ENCODE data around the gene DRG2. TPM values are rescaled to one million over a fixed set of nuclear protein-coding genes. Genes with fewer than 3 reads are reported as not detected.

DRG2 gene
- total RNA-seq, 4 donors from 2014 or later, result 27.4 to 43.7 (median 33.9) TPM

GRCh38 chr17:18110636-18111145, 22.9 kb downstream of the DRG2 start:
- Histone ChIP-seq H3K27ac (no peak overlapping the region), H3K4me1 (no peaks in the 10 kb centered on the region), H3K4me3 (no peak overlapping the region), H3K27me3 (no peaks in the 10 kb centered on the region), H3K9me3 (no peaks in the 10 kb centered on the region), H3K36me3 (peaks cover 0 to 23% of the 10 kb centered on the region in 2 donors)
- ATAC-seq, result no peak
- TF ChIP-seq EP300 (IDR thresholded peaks at IDR 0.05) (no peak), POLR2AphosphoS5 (IDR thresholded peaks at IDR 0.05) (no peak), CTCF (IDR thresholded peaks at IDR 0.05) (no peak), POLR2A (IDR thresholded peaks at IDR 0.05) (no peak)
- WGBS, 2 donors (ENCODE audit: low coverage in 1 of 2), result 83 to 94% methylated on average over 2 of the region's 4 CpGs

DNA sequence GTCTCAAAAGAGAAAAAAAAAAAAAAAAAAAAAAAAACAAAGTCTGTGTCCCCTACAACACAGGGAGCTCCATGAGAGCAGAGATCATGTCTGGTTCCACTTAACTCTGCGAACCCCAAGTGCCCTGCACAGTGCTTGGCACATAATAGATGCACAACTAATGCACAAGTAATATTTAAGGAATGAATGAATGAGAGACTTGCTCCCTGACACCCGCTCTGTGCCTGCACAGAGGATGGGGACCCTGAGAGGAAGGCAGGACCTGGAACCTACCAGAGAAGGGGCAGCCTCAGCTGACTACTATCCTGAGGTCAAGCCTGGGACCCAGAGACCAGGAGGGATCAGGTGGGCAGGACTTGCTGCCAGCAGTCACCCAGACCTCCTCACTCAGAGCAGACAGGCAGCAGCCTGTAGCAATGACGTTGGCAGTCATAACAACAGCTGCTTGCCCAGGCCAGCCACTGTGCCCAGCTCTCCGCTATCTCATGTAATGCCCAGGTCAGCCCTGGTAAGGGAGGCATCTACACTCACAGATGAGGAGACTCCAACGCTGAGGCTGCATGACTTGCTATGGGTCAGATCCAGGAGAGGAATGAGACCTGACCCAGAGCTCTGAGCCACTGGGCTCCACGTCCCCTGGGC, 23.7 kb downstream of the DRG2 start:
- TF ChIP-seq CTCF (IDR thresholded peaks at IDR 0.05) (no peak), POLR2AphosphoS5 (IDR thresholded peaks at IDR 0.05) (no peak), POLR2A (IDR thresholded peaks at IDR 0.05) (no peak), EP300 (IDR thresholded peaks at IDR 0.05) (no peak)
- 40% methylated on average over 2 of the region's 6 CpGs; no CpG with 5 or more reads in 1 of the 2 donors for WGBS, 2 donors (ENCODE audit: low coverage in 1 of 2)
- ATAC-seq, result no peak

GRCh38 chr17:18115517-18115916, 27.8 kb downstream of the DRG2 start:
- H3K27ac ChIP-seq, result no peak overlapping the region
- no peak overlapping the region for H3K4me3 ChIP-seq
- no peaks in the 10 kb centered on the region for H3K4me1 ChIP-seq
- TF ChIP-seq POLR2AphosphoS5 (IDR thresholded peaks at IDR 0.05) (no peak), POLR2A (IDR thresholded peaks at IDR 0.05) (no peak), CTCF (IDR thresholded peaks at IDR 0.05) (no peak), EP300 (IDR thresholded peaks at IDR 0.05) (no peak)
- WGBS, 2 donors (ENCODE audit: low coverage in 1 of 2), result 40 to 80% methylated on average over 4 to 7 of the region's 7 CpGs
- no peak for ATAC-seq
- H3K9me3 ChIP-seq, result no peaks in the 10 kb centered on the region
- H3K36me3 ChIP-seq, result no peaks in the 10 kb centered on the region
- peaks cover 7% of the 10 kb centered on the region for H3K27me3 ChIP-seq

More for the DNA sequence above, 23.7 kb downstream of the DRG2 start:
- no peak overlapping the region for H3K4me3 ChIP-seq
- peaks cover 0 to 16% of the 10 kb centered on the region in 2 donors for H3K36me3 ChIP-seq
- no peaks in the 10 kb centered on the region for H3K9me3 ChIP-seq
- no peak overlapping the region for H3K27ac ChIP-seq
- H3K27me3 ChIP-seq, result peaks cover 7% of the 10 kb centered on the region
- H3K4me1 ChIP-seq, result no peaks in the 10 kb centered on the region

DNA sequence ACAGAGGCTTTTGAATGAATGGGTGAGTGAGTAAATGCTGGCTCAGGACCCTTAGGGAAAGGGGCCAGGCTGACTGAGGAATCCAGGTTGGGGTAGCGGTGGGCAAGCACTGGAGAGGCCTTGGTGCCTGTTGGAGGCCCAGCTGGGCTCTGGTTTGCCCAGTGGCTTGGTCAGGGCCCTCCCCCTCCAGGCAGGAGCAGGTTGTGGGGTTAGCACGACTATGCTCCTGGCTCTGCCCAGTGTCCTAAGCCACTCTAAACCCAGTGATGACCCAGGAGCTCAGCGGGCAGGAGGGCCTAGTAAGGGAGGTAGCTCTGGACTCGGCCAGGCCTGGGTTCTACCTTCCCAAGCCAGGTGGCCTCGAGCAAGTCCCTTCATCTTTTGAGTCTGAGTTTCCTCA, 28.3 kb downstream of the DRG2 start:
- H3K9me3 ChIP-seq, result no peaks in the 10 kb centered on the region
- H3K27ac ChIP-seq, result no peak overlapping the region
- H3K27me3 ChIP-seq, result peaks cover 7% of the 10 kb centered on the region
- H3K4me1 ChIP-seq, result no peaks in the 10 kb centered on the region
- no peaks in the 10 kb centered on the region for H3K36me3 ChIP-seq
- no peak overlapping the region for H3K4me3 ChIP-seq
- no peak for ATAC-seq
- 100% methylated on average over 2 of the region's 5 CpGs; no CpG with 5 or more reads in 1 of the 2 donors for WGBS, 2 donors (ENCODE audit: low coverage in 1 of 2)
- TF ChIP-seq EP300 (IDR thresholded peaks at IDR 0.05), result no peak
- no peak for TF ChIP-seq POLR2AphosphoS5 (IDR thresholded peaks at IDR 0.05)
- TF ChIP-seq POLR2A (IDR thresholded peaks at IDR 0.05), result no peak
- no peak for TF ChIP-seq CTCF (IDR thresholded peaks at IDR 0.05)

DNA sequence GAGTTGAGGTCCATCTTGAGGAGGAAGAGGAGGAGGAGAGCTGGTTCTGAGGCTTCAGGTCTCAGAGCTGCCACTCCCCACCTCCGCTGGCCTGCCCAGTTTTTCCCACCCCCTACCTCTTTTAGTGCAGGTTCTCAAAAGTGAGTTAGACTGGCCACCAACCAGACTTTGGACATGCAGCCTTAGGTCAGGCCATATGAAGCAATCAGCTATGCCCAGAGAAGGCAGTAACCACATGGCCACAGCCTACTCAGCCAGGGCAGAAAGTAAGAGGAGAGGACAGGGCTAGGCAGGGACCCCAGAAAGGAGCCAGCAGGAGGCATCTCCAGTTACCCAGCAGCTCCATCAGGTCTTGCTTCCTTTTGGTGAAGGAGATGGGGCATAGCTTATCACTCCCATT, 29.8 kb downstream of the DRG2 start:
- no peak for ATAC-seq
- Histone ChIP-seq H3K36me3 (no peaks in the 10 kb centered on the region), H3K4me1 (no peaks in the 10 kb centered on the region), H3K9me3 (no peaks in the 10 kb centered on the region), H3K27me3 (peaks cover 12% of the 10 kb centered on the region), H3K4me3 (no peak overlapping the region), H3K27ac (no peak overlapping the region)
- WGBS, 2 donors (ENCODE audit: low coverage in 1 of 2), result 100% methylated on average over 1 of the region's 1 CpG; no CpG with 5 or more reads in 1 of the 2 donors
- TF ChIP-seq CTCF (IDR thresholded peaks at IDR 0.05) (no peak), POLR2A (IDR thresholded peaks at IDR 0.05) (no peak), EP300 (IDR thresholded peaks at IDR 0.05) (no peak), POLR2AphosphoS5 (IDR thresholded peaks at IDR 0.05) (no peak)
